ENCODE results near the gene SIGLEC6.

DNA sequence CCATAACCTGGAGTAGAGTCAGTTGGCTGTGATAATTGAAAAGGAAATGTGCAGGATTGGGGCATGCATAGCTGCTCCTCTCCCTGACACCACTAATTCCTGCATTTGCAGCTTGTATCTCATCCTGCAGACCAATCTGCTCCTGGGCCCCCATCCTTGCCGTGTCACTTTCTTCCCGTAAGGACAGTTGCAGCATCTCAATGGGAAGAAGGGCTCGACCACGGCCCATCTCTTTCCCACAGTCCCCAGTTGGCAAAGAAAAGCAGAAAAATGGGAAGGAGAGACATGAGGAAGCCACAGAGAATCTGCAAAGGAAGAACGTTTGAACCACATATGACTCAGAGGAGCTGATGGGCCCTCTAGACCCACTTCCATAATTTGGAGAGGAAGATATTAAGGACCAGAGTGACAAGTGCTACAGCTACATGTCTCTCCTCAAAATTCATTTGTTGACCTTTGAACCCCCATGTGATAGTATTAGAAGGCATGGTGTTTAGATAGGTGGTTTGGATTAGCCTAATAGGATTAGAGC, 28.1 kb downstream of the SIGLEC6 start:
- TF ChIP-seq EZH2 (IDR thresholded peaks at IDR 0.05; ENCODE audit: insufficient read depth, poor library complexity, severe bottlenecking) = no peak
- TF ChIP-seq EZH2phosphoT487 (IDR thresholded peaks at IDR 0.05; ENCODE audit: insufficient read depth, low read depth) = no peak
